GM20000 (cell line): ENCODE results near the gene TRA2A.

ENCODE experiments used
- DNase-seq: peaks from one replicate; pipeline ENCODE4 v3.0.0; 2012; ENCODE audit warnings: low spot score
- CTCF ChIP-seq: IDR thresholded peaks from 2 replicates; pipeline ENCODE4 v1.5.1; 2012; ENCODE audit warnings: mild to moderate bottlenecking, control low read depth; ENCODE audit errors: extremely low read depth, missing control alignments

The TRA2A gene

GRCh38 chr7:23531794-23532489 lies at the start of gene TRA2A:
TRA2A (minus strand) TSS chr7:23531981; CDS start chr7:23531824, 157 bp downstream.
- DNase-seq: peak; percentile 90
- no peak for TF ChIP-seq CTCF

- DNase-seq: peak; percentile 80
- peak; percentile 62 for TF ChIP-seq CTCF
Observed at GRCh38 chr7:23570592-23571200, 38.9 kb upstream of the TRA2A start.

GRCh38 chr7:23558303-23558702 lies 26.5 kb upstream of the TRA2A start:
- no peak for DNase-seq

GRCh38 chr7:23547662-23548061 lies 15.9 kb upstream of the TRA2A start:
- no peak for DNase-seq
- no peak for TF ChIP-seq CTCF

More at GRCh38 chr7:23558303-23558702, 26.5 kb upstream of the TRA2A start:
- no peak for TF ChIP-seq CTCF

GRCh38 chr7:23546897-23547572 lies 15.3 kb upstream of the TRA2A start:
- peak; percentile 80 for DNase-seq
- peak; percentile 92 for TF ChIP-seq CTCF

- TF ChIP-seq CTCF: no peak
- no peak for DNase-seq
Observed at GRCh38 chr7:23545493-23545892, 13.7 kb upstream of the TRA2A start.

GRCh38 chr7:23544913-23545354 lies 13.2 kb upstream of the TRA2A start:
- peak; percentile 32 for DNase-seq
- TF ChIP-seq CTCF: peak; percentile 63
